ENCODE data around the gene STK32B. TPM values are rescaled to one million over a fixed set of nuclear protein-coding genes. Genes with fewer than 3 reads are reported as not detected.

The STK32B gene
- total and polyA plus RNA-seq, 8 donors, result 0.61 to 5.5 (median 3.1) TPM

DNA sequence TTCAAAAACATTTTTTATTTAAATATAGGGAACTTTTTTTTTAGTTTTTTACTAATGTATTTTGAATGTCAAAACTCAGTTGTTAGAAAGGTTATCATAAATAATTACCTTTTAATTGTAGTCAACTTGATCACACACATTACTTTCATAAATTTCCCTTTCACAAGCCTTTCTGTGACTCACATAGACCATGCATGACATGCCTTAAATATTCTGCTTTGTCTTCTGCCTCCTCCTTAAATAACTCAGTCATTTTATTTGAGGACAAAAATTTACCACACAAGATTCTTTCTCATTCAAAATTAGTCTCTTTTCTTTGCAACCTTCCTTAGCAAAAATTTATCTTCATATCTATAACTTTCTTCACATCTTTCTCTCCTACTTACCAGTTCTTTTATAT is 437.1 kb downstream of the STK32B start:
- TF ChIP-seq POLR2A (IDR thresholded peaks at IDR 0.05) (no peak), EP300 (IDR thresholded peaks at IDR 0.05) (no peak), POLR2AphosphoS5 (IDR thresholded peaks at IDR 0.05) (no peak)
- Histone ChIP-seq H3K36me3 (peaks cover 0 to 8% (median 0%) of the 10 kb centered on the region in 4 donors), H3K27ac (no peak overlapping the region), H3K4me3 (no peak overlapping the region), H3K27me3 (no peaks in the 10 kb centered on the region), H3K4me1 (no peaks in the 10 kb centered on the region), H3K9me3 (peaks cover 0 to 57% (median 38%) of the 10 kb centered on the region in 4 donors)
- no peak for DNase-seq
- intact Hi-C loops (cut with DNase I; ENCODE audit: low total_unique reads), result no loop called here

DNA sequence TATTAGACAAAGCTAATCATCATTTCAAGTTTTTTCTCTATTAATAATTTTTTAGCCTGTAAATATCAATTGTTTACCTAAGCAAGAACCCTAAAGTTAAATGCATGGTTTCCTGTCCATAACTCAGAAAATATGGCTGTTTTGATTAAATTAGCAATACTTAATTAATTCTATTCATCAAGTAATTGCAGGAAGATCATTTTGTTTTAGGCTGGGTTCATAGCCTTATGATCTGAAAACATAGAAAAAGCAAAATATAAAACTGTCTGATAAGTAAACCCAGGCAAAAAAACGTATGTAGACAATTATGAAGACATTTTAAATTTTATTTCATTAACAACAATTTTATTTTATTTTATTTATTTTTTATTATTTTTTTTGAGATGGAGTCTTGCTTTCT is 438.0 kb downstream of the STK32B start:
- H3K36me3 ChIP-seq, result peaks cover 0 to 8% (median 0%) of the 10 kb centered on the region in 4 donors
- TF ChIP-seq, protein P1, sequence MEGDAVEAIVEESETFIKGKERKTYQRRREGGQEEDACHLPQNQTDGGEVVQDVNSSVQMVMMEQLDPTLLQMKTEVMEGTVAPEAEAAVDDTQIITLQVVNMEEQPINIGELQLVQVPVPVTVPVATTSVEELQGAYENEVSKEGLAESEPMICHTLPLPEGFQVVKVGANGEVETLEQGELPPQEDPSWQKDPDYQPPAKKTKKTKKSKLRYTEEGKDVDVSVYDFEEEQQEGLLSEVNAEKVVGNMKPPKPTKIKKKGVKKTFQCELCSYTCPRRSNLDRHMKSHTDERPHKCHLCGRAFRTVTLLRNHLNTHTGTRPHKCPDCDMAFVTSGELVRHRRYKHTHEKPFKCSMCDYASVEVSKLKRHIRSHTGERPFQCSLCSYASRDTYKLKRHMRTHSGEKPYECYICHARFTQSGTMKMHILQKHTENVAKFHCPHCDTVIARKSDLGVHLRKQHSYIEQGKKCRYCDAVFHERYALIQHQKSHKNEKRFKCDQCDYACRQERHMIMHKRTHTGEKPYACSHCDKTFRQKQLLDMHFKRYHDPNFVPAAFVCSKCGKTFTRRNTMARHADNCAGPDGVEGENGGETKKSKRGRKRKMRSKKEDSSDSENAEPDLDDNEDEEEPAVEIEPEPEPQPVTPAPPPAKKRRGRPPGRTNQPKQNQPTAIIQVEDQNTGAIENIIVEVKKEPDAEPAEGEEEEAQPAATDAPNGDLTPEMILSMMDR (IDR thresholded peaks at IDR 0.05), result no peak
- TF ChIP-seq EP300 (IDR thresholded peaks at IDR 0.05), result no peak
- no peak for TF ChIP-seq POLR2A (IDR thresholded peaks at IDR 0.05)
- TF ChIP-seq POLR2AphosphoS5 (IDR thresholded peaks at IDR 0.05), result no peak
- 54 to 83% (median 65%) methylated on average over 1 of the region's 1 CpG for WGBS, 5 donors
- no peak for DNase-seq
- no peaks in the 10 kb centered on the region for H3K4me1 ChIP-seq
- H3K27me3 ChIP-seq, result no peaks in the 10 kb centered on the region
- no peak overlapping the region for H3K27ac ChIP-seq
- intact Hi-C loops (cut with DNase I; ENCODE audit: low total_unique reads), result no loop called here
- no peak overlapping the region for H3K4me3 ChIP-seq
- peaks cover 0 to 57% (median 38%) of the 10 kb centered on the region in 4 donors for H3K9me3 ChIP-seq

DNA sequence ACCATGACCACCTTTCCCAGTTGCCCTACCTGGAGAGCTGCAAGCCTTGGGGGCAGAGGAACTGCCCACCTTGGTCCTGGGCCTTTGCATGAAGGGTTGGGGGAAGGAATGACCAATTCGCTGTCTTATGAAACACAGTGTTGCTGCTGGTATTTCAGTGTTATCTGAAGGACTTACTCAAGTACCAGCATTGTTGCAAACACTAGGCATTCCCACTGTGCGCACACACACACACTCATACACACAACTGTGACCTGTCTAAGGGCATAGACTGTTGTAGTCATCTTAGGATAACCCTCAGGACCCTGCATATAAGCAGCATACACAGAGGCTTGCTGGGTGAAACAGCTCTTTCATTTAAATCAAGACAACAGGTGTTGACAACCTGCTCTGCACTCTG is 446.2 kb downstream of the STK32B start:
- TF ChIP-seq, protein P1 (IDR thresholded peaks at IDR 0.05), result no peak
- TF ChIP-seq EP300 (IDR thresholded peaks at IDR 0.05) (no peak), POLR2AphosphoS5 (IDR thresholded peaks at IDR 0.05) (no peak), POLR2A (IDR thresholded peaks at IDR 0.05) (no peak)
- WGBS, 5 donors, result 72 to 100% (median 91%) methylated on average over 2 of the region's 2 CpGs
- Histone ChIP-seq H3K27me3 (no peaks in the 10 kb centered on the region), H3K36me3 (peaks cover 0 to 30% (median 18%) of the 10 kb centered on the region in 4 donors), H3K4me3 (no peak overlapping the region), H3K27ac (no peak overlapping the region), H3K4me1 (no peaks in the 10 kb centered on the region), H3K9me3 (no peaks in the 10 kb centered on the region)
- no peak for DNase-seq
- intact Hi-C loops (cut with DNase I; ENCODE audit: low total_unique reads), result no loop called here

DNA sequence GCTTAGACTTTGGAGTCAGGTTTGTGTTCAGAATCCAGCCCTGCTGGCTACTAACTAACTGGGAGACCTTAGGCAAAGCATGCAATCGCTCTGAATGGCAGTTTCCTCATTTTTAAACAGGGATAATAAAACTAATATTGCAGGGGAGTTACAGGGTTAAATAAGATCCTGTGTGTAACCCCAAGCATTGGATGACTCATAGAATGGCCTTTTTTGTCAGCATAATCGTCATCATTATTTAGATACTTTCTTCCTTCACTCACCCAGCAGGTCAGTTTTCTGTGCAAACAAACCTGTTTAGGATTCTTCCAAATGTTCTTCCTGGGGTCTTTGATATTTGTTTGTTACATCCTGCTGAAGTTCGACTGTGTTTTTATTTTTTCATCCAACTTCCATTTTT is 448.9 kb downstream of the STK32B start:
- DNase-seq, result no peak
- WGBS, 5 donors, result 54 to 60% (median 59%) methylated on average over 3 of the region's 3 CpGs
- peaks cover 0 to 30% (median 18%) of the 10 kb centered on the region in 4 donors for H3K36me3 ChIP-seq
- no peaks in the 10 kb centered on the region for H3K4me1 ChIP-seq
- intact Hi-C loops (cut with DNase I; ENCODE audit: low total_unique reads), result no loop called here
- H3K27ac ChIP-seq, result no peak overlapping the region
- H3K27me3 ChIP-seq, result no peaks in the 10 kb centered on the region
- TF ChIP-seq, protein P1 (IDR thresholded peaks at IDR 0.05), result no peak
- H3K4me3 ChIP-seq, result no peak overlapping the region
- H3K9me3 ChIP-seq, result no peaks in the 10 kb centered on the region

DNA sequence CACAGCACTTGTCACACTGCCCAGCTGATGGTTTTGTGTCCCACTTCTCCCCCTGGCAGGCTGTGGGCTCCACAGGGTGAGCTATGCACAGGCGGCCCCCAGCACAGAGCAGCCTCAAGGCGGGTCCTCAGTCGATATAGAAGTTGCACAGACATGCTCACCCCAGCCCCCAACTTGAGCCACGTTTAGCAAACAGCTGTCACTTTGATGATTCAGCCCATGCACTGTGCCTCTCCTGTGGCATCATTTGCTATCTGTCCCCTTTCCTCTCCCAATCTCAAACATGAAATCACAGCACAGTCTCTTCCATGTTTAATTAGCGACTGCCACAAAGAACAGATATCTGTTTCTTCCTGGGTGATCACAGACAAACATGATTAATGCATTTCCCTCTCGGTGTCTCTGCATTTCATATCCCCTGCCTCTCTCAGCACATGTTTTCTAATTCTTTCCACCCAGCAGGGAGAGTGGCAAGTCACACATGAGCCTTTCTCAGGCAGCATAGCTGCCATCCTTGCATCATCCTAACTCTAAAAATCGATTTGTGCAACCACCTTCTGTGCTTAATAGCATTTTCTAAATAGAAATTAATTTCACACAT is 452.2 kb downstream of the STK32B start:
- Histone ChIP-seq H3K4me3 (no peak overlapping the region), H3K36me3 (peaks cover 0 to 27% (median 15%) of the 10 kb centered on the region in 4 donors), H3K27ac (no peak overlapping the region), H3K9me3 (no peaks in the 10 kb centered on the region), H3K4me1 (no peaks in the 10 kb centered on the region), H3K27me3 (no peaks in the 10 kb centered on the region)
- TF ChIP-seq EP300 (IDR thresholded peaks at IDR 0.05) (no peak), POLR2AphosphoS5 (IDR thresholded peaks at IDR 0.05) (no peak), POLR2A (IDR thresholded peaks at IDR 0.05) (no peak)
- TF ChIP-seq, protein P1 (IDR thresholded peaks at IDR 0.05), result no peak
- no peak for DNase-seq
- intact Hi-C loops (cut with DNase I; ENCODE audit: low total_unique reads), result no loop called here
- WGBS, 5 donors, result 64 to 73% (median 66%) methylated on average over 7 of the region's 7 CpGs

Data from stomach (tissue), 9 donors.